Lower lobe of right lung (tissue), 2 donors: ENCODE data around the gene ETV6. TPM values are rescaled to one million over a fixed set of nuclear protein-coding genes. Genes with fewer than 3 reads are reported as not detected.

Experiments used
- ATAC-seq, 2 donors: fragments of 200-7000 bp; cut with Tn5 transposase; one replicate each; pipeline ENCODE4 v1.9.1; 2020 to 2022; ENCODE audit warnings: mild to moderate bottlenecking in 2 of 2, moderate library complexity in 2 of 2
- DNase-seq: peaks from one replicate; pipeline ENCODE4 v3.0.0-alpha.2; 2020
- H3K27ac ChIP-seq: fragments of 200-600 bp; one replicate; pipeline ENCODE4 v1.8.0; 2022
- H3K27me3 ChIP-seq: fragments of 200-600 bp; one replicate; pipeline ENCODE4 v1.8.0; 2022; ENCODE audit warnings: low read depth
- H3K36me3 ChIP-seq: fragments of 200-600 bp; one replicate; pipeline ENCODE4 v1.8.0; 2022; ENCODE audit warnings: mild to moderate bottlenecking
- H3K4me1 ChIP-seq: fragments of 200-600 bp; one replicate; pipeline ENCODE4 v1.8.0; 2022
- H3K4me3 ChIP-seq: fragments of 200-600 bp; one replicate; pipeline ENCODE4 v1.8.0; 2022; ENCODE audit warnings: mild to moderate bottlenecking
- H3K9me3 ChIP-seq: fragments of 200-600 bp; one replicate; pipeline ENCODE4 v1.8.0; 2022
- intact Hi-C: fragments of 100-400 bp; cut with DNase I; formaldehyde crosslinking; loops from one replicate; pipeline ENCODE4 v1.11.0; 2022
- total RNA-seq: library from RNA; stranded (reverse); fragmentation: NEBNext Ultra II Directional; extraction: Animal tissue kit (Norgen Biotek cat#: 25700); gene quantifications from one replicate; pipeline ENCODE4 v1.2.1, GENCODE V29; 2021
- TF ChIP-seq, protein P1 (sequence below): fragments of 200-600 bp; IDR thresholded peaks from one replicate; pipeline ENCODE4 v1.8.0; 2022; ENCODE audit warnings: antibody characterized with exemption, mild to moderate bottlenecking
- donor health status: DM: no; HTN: yes; CAD: no; lungs with severe emphysema.

The ETV6 gene
- total RNA-seq, 1 donor from 2014 or later: 48.4 TPM

DNA sequence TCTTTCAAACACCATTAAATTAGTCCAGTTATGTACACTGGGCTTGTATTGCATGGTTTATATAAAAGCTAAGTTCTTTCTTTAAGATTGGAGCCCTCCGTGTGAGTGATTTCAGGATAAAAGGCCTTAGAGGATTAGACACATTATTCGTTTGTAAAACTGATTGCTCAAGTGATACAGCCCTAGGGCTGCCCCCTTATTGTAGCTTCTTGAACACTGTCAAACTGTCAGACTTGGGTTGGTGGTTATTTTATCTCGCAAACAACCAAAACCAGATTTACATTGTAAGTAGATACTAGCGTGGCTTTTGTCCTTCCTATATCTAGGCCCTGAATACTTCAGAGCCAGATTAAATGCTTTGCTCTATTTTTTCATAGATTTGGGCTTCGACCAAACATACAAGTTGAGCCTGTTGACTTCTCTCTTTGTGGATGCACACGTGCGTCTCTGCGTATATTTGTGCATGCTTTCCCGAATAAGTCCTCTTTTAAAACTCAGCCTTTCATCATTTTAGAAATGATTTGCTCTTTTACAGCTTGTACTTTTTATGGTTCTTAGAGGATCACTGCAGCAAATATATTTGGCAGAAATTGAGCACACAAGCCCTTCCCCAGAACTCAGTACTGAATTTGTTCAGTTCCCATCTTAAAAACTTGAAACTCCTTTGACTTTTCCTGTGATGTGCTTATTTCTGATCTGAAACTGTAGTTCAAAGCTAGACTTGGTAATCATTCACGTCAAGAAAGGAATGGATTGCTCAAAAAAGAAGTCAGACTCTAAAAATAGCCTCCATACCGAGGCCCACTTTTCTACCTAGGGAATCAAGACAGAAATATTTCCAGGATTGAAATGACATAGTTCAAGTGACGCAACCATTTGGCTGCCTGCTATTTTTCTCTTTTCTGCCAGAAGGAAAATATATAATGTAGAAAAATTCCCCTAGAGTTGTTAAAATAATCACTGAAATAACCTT lies 129.5 kb downstream of the ETV6 start:
- intact Hi-C loops: no loop called here
- DNase-seq (no peak), ATAC-seq (no peak)
- Histone ChIP-seq H3K4me3 (no peak overlapping the region), H3K4me1 (peaks cover 37% of the 10 kb centered on the region), H3K27ac (peak overlapping the region; percentile 9), H3K36me3 (peaks cover 4% of the 10 kb centered on the region), H3K27me3 (no peaks in the 10 kb centered on the region), H3K9me3 (no peaks in the 10 kb centered on the region)
- TF ChIP-seq, protein P1, sequence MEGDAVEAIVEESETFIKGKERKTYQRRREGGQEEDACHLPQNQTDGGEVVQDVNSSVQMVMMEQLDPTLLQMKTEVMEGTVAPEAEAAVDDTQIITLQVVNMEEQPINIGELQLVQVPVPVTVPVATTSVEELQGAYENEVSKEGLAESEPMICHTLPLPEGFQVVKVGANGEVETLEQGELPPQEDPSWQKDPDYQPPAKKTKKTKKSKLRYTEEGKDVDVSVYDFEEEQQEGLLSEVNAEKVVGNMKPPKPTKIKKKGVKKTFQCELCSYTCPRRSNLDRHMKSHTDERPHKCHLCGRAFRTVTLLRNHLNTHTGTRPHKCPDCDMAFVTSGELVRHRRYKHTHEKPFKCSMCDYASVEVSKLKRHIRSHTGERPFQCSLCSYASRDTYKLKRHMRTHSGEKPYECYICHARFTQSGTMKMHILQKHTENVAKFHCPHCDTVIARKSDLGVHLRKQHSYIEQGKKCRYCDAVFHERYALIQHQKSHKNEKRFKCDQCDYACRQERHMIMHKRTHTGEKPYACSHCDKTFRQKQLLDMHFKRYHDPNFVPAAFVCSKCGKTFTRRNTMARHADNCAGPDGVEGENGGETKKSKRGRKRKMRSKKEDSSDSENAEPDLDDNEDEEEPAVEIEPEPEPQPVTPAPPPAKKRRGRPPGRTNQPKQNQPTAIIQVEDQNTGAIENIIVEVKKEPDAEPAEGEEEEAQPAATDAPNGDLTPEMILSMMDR: no peak

DNA sequence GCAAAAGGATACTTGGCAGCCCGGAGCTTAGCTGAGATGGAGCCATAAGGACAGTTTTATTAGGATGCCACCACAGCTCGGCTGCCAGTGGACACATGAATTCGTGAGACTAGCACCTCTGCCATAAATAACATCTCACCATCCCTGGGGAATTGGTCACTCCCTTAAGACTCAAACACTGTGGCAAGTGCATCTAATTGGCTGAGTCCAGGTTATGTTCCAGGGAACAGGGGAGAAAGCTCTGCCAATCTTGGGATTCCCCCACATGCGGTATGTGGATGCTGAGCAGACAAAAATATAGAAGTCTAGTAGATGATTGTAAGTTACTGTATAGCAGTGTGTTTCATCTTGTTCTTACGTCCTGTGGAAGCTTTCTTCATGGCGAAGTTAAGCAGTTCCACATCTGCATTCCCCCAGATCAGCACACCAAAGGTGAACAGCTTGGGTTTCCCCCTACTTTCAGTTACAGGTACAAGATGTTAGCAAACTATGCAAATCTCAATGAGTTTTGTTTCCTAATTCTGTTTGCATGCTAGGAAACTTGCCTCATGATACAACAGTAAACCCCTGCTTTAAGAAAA lies 131.1 kb downstream of the ETV6 start:
- no peaks in the 10 kb centered on the region for H3K27me3 ChIP-seq
- H3K4me3 ChIP-seq: no peak overlapping the region
- intact Hi-C loops: no loop called here
- peaks cover 30% of the 10 kb centered on the region for H3K4me1 ChIP-seq
- H3K36me3 ChIP-seq: peaks cover 4% of the 10 kb centered on the region
- DNase-seq: no peak
- TF ChIP-seq, protein P1: no peak
- ATAC-seq: no peak
- no peaks in the 10 kb centered on the region for H3K9me3 ChIP-seq
- H3K27ac ChIP-seq: no peak overlapping the region

DNA sequence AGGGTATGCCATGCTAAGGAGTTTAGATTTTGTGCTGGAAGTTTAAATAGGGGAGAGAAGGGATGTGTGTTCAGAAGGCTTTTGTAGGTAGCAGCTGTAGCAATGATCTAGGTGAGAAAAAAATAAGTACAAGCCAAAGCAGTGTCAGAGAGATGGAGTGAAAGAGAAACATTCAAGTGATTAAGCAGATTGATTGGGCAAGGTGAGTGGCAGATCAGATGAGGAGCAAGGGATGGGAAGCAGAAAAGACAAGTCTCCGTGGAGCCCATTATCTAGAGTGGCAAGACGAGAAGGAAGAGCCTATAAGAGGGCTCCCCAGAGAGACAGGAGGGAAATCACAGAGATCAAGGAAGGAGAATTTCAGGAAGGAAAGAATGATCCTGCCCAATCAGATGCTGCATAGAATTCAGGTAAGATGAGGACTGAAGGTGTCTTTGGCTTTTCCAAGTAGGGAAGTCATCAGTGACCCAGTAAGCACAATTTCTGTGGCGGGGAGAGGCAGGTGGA lies 133.5 kb downstream of the ETV6 start:
- intact Hi-C loops: no loop called here
- no peaks in the 10 kb centered on the region for H3K9me3 ChIP-seq
- no peak overlapping the region for H3K27ac ChIP-seq
- H3K36me3 ChIP-seq: peaks cover 1% of the 10 kb centered on the region
- TF ChIP-seq, protein P1: no peak
- no peak for ATAC-seq
- no peaks in the 10 kb centered on the region for H3K27me3 ChIP-seq
- H3K4me3 ChIP-seq: no peak overlapping the region
- DNase-seq: no peak
- peaks cover 34% of the 10 kb centered on the region for H3K4me1 ChIP-seq

DNA sequence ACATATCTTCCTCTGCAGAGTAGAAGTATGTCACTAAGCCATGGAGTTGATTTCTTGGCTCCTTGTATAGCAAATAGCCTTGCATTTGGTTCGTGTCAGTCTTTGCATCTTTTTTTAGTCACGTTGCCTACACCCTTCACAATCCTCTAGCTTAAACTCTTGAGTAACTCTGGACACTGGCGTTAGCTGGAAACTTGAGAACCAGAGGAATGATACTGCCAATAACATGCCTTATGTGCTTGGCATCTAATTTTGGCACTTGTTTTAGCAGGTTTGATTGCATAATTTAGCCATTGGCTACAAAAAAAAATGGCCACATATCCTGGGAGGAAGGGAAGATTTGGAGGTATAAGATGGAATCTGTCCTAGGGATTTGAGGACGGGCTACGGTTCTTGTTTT lies 136.2 kb downstream of the ETV6 start:
- Histone ChIP-seq H3K9me3 (no peaks in the 10 kb centered on the region), H3K27ac (no peak overlapping the region), H3K27me3 (no peaks in the 10 kb centered on the region), H3K36me3 (no peaks in the 10 kb centered on the region), H3K4me3 (no peak overlapping the region), H3K4me1 (peaks cover 12% of the 10 kb centered on the region)
- peak in 1 of 2 donors; percentile 27 for ATAC-seq
- no peak for DNase-seq
- intact Hi-C loops: no loop called here
- TF ChIP-seq, protein P1: no peak

DNA sequence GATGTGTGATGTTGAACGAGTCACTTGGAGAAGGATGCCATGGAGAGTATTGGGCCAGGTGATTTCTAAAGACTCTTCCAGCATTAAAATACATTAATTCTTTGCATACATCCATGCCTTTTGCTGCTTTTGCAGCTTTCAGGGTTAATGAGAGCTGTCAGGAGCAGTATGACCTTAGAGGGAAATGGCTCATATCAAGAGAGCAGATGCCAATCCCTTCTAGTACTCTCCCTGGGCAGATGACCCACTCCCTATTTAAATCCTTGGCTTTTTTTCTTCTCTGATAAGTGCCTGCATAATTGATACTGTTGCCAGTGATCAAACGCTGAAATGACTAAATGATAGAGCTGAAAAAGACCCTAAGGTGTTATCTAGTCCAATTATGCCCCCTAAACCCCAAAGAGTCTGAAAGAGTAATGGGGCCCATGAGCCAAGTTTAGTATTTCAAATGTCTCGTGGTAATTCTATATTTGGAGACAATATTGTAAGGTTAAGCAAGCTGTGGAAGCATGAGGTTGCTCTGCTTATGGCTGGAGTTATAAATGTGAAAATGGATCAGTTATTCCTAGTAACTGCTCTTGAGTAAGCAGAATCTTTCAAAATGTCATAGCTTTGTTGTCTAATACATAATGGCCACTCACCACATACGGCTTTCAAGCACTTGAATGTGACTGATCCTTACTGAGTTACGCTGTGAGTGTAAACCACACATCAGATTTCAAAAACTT lies 137.3 kb downstream of the ETV6 start:
- no peak overlapping the region for H3K4me3 ChIP-seq
- H3K27ac ChIP-seq: no peak overlapping the region
- no peaks in the 10 kb centered on the region for H3K27me3 ChIP-seq
- peaks cover 10% of the 10 kb centered on the region for H3K4me1 ChIP-seq
- intact Hi-C loops: no loop called here
- DNase-seq: no peak
- no peak for ATAC-seq
- H3K9me3 ChIP-seq: no peaks in the 10 kb centered on the region
- TF ChIP-seq, protein P1: no peak
- no peaks in the 10 kb centered on the region for H3K36me3 ChIP-seq
